ENCODE measurements around the gene UPK3BL2.
"Not testable (repeated sequence)": the region's sequence is repeated elsewhere in the genome, so short reads cannot be mapped to it uniquely, and the experiment has no call there.

The UPK3BL2 gene, protein sequence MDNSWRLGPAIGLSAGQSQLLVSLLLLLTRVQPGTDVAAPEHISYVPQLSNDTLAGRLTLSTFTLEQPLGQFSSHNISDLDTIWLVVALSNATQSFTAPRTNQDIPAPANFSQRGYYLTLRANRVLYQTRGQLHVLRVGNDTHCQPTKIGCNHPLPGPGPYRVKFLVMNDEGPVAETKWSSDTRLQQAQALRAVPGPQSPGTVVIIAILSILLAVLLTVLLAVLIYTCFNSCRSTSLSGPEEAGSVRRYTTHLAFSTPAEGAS

DNA sequence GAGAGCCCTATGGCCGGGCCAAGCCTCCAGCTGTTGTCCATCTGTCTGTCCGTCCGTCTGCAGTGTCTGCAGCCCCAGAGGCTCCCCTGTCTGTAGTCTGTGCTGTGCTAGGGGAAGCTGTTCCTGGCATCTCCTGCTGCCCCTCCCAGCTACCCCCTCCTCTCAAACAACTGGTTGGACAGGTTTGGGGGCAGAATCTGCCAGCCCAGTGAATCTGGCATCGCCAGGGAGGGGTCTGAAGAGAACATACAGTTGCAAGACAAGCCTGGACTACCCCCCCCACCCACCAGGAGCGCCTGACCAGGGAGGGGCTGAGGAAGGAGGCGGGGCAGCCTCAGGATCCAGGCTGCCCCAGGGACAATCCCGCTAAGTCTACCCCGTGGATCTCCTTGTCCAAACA is at the start of gene UPK3BL2:
Gene UPK3BL2, minus strand, starts transcription at position 101 of the 400 bp plus-strand sequence. Its CDS starts 60 bp downstream, at position 41.
- DNase-seq (ENCODE audit: low read depth, low spot score), result not testable (repeated sequence)

DNA sequence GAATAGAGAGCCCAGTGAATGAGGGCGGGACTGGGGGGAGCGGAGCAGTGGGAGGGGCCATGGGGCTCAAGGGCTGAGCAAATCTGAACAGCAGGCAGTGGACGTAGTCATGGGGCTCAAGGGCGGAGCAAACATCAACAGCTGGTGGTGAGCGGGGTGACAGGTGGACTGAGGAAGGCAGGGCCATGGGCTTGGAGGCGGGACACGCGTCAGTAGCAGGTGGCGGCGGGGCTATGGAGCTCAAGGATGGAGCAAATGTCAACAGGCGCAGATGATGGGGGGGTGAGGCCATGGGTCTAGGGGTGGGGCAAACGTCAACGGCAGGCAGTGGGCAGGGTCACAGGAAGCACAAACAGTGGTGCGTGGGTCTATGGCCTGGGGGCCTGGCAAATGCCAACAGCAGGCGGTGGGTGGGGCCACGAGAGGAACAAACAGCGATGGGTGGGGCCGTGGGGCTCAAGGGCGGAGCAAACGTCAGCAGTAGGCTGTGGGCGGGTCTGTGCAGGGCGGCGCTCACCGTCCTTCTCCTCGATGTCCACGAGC is 49.1 kb upstream of the UPK3BL2 start:
- DNase-seq (ENCODE audit: low read depth, low spot score), result not testable (repeated sequence)

DNA sequence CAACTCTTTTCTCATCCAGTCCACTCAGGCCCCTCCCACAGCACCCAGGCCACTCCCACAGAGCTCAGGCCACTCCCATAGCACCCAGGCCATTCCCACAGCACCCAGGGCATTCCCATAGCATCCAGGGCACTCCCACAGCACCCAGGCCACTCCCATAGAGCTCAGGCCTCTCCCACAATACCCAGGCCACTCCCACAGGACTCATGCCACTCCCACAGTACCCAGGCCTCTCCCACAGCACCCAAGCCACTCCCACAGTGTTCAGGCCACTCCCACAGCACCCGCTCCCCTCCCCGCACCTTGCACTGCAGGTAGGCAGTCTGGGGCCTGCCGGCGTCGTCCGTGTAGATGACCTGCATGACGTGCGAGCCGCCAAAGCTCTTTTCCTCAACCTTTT is 46.4 kb upstream of the UPK3BL2 start:
- DNase-seq (ENCODE audit: low read depth, low spot score), result not testable (repeated sequence)

DNA sequence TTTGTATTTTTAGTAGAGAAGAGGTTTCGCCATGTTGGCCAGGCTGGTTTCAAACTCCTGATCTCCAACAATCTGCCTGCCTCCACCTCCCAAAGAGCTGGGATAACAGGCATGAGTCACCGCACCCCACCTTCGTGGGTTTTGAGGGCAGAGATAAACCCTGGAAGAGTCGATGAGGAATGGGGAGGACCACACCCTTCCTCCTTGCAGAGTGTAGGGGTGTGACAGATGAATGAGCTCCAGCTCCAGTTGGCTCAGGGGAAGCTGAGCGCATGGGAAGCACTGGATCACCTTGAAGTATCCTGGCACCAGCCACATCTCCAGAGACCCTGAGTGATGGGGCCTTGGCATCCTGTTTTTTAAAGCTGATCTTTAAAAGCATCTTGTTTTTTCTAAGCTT is 40.0 kb upstream of the UPK3BL2 start:
- not testable (repeated sequence) for DNase-seq (ENCODE audit: low read depth, low spot score)

DNA sequence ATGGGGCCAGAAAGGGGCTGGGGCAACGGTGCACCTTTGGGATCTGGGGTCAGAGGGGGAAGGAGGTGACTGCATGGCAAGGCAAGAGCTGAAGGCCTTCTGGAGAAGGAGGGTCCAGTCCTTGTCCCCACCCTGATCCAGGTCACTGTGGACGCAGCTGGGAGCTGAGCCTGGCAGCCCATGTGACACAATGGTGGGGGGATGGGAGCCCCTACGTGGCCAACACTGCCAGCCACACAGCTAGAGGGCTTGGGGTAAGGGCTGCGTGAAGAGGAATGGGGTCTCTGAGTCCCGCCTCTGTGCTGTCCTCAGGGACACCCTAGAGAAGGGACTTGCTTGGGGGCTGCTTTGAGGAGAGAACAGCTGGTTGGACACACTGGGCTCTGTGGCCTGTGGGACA is 38.2 kb upstream of the UPK3BL2 start:
- DNase-seq (ENCODE audit: low read depth, low spot score), result not testable (repeated sequence)

DNA sequence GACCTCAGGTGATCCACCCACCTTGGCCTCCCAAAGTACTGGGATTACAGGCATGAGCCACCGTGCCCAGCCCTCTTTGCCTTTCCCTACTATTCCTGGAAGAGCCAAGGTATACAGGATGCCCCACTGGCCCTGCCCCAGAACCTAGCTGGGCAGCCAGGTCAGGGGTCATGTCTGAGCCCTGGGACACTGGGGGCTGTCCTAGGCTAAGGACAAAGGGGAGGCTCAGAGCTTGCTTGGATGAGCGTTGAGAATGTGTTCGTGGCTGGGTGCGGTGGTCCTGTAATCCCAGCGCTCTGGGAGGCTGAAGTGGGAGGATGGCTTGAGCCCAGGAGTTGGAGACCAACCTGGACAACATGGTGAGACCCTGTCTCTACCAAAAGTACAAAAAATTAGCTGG is 35.0 kb upstream of the UPK3BL2 start:
- not testable (repeated sequence) for DNase-seq (ENCODE audit: low read depth, low spot score)

DNA sequence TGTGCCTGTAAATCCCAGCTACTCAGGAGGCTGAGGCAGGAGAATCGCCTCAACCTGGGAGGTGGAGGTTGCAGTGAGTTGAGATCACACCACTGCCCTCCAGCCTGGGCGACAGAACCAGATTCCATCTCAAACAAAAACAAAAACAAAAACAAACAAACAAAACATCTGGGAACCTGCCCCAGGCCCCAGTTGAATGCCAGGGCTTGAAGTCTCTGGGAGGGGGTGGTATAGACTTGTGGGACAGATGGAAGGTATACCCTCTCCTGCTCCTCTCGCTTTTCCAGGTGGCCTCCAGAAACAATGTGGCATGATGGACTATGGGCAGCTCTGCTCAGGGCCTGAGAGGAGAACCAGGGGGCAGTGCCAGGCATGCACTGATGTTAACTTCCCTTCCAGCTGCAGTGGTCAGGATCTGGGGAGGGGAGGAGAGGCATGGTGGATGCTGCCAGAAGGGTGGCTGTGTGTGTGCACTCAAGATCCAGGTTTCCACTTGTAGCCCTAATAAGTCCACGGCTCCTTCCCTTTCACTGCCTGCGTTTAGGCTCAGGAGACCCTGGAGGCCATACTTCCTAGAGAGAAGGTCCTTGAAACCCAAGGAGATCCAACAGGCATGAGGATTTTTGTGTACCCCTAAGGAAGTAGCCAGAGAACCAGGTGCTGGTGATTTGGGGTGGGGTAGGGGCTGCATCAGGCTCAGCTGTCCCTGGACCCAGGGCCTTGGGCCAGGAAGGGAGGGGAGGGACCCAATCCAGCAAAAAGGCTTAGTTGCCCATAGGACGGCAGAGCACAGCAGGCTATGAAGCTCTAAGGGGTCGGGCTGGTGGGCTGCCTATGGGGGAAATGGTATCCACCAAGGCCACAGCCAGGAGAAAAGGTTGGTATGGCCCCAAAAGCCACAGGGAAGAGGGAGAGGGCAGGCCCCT is 34.1 kb upstream of the UPK3BL2 start:
- not testable (repeated sequence) for DNase-seq (ENCODE audit: low read depth, low spot score)

DNA sequence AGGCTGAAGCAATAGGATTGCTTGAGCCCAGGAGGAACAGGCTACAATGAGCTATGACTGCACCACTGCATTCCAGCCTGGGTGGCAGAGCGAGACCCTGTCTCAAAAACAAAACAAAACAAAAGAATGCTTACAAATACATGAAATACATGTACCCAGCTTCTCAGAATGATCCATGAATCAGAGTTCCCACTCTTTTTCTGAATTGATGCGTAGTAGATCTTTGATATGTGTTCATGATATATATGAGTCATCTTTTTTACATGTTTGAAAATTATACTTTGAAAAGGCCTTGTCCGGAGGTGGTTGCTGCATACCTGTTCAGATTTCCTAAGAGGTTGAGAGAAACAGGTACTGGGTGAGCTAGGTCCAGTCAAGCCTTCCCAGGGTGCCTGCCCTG is 32.9 kb upstream of the UPK3BL2 start:
- DNase-seq (ENCODE audit: low read depth, low spot score), result not testable (repeated sequence)

DNA sequence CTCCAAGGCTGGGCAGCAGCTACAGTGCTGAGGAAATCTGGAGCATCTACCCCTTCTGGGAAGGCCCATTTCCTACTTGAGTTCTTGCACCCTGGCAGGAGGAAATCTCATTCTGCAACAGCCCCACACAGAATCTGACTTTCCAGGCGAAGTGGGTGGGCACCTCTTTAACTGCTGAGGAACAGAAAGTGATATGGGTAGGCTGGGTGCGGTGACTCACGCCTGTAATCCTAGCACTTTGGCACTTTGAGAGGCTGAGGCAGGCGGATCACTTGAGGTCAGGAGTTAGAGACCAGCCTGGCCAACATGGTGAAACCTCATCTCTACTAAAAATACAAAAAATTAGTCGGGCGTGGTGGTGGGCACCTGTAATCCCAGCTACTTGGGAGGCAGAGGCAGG is 31.1 kb upstream of the UPK3BL2 start:
- not testable (repeated sequence) for DNase-seq (ENCODE audit: low read depth, low spot score)

DNA sequence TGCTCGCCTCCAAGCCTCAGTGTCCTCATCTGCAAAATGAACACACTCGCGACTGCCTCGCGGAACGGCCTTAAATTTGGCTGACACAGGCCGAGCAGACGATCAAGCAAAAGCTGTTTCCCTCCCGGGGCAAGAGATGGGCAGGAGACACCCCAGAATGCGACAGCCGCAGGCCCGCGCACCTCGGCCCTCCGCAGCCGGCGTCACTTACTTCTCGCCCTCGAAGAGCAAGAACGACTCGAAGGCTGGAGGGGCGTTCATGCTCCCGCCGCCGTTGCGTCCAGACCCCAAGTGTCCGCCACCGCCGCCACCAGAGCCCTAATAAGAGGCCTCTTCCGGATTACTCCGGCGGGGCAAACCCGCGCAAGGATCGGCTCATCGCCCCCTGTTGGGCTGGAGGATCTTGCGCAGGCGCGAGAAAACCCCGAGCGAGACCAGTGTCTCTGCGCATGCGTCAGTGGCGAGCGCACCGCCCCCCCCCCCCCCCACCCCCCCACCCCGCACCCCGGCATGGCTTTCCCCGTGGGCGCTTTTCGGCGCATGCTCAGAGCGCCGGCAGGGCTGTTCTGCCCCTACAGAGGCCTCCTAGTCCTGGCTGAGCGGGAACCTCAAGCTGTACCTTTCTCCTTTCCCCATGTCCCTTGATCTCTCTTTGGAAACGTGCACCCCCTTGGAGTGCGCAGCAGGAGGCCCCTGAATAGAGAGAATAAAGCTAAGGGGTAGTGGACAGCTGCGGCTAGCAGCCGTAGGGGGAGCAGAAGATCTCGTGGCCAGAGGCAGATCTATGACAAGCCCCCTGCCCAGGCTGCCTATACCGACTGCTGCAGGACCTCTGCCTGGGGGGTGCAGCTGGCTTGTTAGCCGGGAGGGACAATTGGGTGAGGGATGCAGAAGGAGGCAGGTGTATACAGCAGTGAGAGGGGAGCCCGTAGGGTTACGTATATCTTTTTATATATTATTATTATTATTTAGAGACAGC is 29.1 kb upstream of the UPK3BL2 start, which contains the start of gene POLR2J3:
Gene POLR2J3, minus strand, starts transcription at position 323 of the 979 bp plus-strand sequence. Its CDS starts 62 bp downstream, at position 261.
- peak; percentile 91 for DNase-seq (ENCODE audit: low read depth, low spot score)

DNA sequence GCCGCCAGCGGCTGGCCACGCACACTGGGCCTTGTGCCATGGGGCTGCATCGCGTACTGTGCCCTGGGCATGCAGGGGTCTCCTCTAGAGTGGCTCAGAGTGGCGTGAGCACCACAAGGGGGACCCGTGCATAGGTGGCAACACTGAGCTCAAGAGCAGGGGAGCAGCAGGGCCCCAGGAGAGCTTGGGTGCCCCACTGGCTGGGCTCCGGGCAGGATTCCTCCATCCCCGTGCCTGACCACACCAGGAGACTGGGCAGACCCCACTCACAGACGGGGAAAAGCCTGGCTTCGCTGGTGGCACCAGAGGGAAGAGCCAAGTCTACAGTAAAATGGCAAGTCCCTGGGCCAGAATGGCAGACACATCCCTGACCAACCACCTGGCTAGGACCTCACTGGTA is 25.1 kb upstream of the UPK3BL2 start:
- not testable (repeated sequence) for DNase-seq (ENCODE audit: low read depth, low spot score)

DNA sequence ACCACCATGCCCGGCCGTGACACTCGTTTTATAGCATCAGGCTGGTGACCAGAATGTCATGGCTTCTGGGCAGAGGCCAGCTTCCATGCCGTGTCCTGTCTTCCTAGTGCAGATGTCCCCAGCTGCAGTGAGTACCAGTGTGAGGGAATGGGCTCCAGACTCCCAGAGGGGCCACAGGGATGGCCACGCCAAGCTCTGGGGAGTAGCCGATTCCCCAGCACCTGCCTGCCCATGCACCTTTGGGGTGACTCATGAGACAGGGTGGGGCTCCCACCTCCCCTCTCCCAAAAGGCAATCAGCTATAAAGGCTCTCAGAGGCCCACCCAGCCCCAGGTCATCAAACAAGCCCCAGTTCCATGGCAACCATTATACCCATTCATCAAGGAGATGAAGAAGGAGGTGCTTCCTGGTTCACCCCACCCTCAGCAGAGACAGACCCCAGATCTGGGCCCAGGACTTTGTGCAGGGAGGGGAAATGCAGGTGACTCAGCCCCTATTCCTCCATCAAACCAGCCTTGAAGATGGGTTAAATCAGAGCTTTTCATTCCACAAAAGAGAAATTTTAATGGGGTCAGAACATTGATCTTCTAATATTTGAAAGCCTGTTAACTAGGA is 7.4 kb upstream of the UPK3BL2 start, which contains the start of gene SPDYE2:
Gene SPDYE2, plus strand, starts transcription at position 419 of the 615 bp plus-strand sequence. CDS start 2,030 bp downstream, outside the sequence.
- not testable (repeated sequence) for DNase-seq (ENCODE audit: low read depth, low spot score)

DNA sequence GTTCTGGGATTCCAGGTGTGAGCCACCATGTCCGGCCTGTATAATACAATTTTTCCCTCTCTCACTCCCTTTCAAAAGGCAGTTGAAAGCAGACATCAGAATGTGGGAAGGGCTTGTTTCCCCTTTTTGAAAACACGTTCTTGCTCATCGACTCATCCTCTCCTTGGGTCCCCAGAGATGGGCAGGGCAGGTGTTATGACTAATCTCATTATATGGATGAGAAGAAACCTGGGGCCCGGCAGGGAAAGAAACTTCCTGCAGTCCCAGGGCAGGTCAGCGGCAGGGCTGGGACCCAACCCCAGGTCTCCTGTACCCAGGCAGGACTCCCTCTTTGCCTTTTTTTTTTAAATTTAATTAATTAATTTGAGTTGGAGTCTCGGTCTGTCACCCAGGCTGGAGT is 2.9 kb upstream of the UPK3BL2 start:
- DNase-seq (ENCODE audit: low read depth, low spot score), result not testable (repeated sequence)

DNA sequence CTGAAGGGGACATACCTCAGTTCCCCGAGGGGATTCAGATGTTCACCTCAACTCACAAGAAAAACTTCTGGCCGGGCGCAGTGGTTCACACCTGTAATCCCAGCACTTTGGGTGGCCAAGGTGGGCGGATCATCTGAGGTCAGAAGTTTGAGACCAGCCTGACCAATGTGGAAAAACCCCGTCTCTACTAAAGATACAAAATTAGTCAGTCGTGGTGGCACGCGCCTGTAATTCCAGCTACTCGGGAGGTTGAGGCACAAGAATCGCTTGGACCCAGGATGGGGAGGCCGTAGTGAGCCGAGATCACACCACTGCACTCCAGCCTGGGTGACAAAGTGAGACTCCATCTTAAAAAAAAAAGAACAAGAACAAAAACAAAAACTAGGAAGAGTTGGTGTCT is 1.8 kb upstream of the UPK3BL2 start:
- not testable (repeated sequence) for DNase-seq (ENCODE audit: low read depth, low spot score)

DNA sequence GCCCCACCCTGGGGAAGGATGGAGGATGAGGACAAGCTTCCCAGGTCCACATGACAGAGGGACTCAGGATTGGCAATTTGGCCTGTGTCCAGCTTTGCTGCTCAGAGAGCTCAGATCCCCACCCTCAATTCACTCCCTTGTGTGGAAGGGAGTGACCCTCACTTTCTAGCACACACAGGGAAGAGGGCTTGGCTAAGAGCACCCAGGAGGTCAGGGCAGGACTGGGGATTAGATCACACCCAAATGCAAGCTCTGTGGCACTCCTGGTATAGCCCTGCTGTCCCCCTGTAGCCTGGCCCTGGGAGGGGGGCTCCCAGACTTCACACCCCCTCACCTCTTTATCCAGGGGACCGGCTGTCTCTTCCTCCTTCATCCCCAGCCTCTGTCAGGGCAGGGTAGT is 876 bp upstream of the UPK3BL2 start:
- DNase-seq (ENCODE audit: low read depth, low spot score), result not testable (repeated sequence)

DNA sequence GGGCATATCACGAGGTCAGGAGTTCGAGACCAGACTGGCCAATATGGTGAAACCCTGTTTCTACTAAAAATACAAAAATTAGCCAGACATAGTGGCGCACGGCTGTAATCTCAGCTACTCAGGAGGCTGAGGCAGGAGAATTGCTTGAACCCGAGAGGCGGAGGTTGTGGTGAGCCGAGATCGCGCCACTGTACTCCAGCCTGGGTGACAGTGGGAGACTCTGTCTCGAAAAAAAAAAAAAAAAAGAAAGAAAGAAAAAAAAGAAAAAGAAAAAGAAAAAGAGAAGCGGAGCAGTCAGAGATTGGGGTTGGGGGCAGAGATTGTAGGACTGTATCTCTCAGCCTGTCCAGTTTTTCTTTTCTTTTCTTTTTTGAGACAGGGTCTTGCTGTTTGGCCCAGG is 725 bp downstream of the UPK3BL2 start:
- DNase-seq (ENCODE audit: low read depth, low spot score), result not testable (repeated sequence)

DNA sequence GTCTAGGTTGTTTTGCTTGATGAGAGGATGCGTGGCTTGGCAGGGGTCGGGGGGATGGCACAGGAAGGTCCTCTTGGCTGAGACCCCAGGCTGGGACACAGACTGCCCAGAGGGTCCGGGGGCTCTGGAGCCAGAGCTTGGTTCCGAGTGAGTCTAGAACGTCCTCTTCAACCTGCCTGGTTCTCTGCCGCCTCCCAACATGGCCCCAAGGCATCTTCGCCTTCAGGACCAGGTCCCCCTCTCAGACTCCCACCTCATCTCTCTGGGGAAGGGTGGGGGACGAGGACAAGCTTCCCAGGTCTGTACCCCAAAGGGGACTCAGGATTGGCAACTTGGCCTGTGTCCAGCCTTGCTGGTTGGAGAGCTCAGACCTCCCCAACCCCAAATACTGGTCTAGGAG is 1.4 kb downstream of the UPK3BL2 start:
- not testable (repeated sequence) for DNase-seq (ENCODE audit: low read depth, low spot score)

DNA sequence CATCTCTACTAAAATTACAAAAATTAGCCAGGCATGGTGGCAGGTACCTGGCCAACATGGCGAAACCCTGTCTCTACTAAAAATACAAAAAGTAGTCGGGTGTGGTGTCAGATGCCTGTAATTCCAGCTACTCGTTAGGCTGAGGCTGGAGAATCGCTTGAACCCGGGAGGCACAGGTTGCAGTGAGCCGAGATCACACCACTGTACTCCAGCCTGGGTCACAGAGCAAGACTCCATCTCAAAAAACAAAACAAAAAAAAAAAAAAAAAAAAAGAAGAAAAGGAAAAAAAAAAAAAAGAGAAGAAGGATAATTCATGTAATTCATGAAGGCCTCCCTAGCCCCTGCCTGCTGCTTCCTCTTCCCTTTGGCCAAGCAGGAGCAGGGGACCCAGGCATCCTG is 2.9 kb downstream of the UPK3BL2 start:
- DNase-seq (ENCODE audit: low read depth, low spot score), result not testable (repeated sequence)

DNA sequence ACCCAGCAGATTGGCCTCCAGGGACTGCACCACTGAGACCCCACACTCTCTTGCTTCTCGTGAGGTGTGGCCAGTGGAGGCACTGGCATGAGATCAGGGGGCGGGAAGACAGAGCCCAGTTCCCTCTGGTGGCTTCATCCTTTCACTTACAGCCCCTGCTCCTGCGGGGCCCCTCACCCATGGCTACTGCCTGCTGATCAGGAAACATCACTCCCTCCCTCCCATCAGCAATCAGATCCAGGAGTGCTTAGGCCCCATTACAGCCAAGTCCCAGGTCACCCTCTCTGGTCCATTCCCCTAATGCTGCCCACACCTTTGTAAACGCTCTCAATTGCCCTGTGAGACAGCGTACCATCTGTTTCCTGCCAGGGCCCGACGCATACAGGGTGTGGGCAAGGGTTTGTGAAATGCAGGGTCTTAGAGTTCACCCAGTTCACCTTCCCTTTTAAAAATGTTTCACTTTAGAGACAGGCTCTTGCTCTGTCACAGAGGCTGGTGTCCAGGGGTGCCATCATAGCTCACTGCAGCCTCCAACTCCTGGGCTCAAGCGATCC is 8.4 kb downstream of the UPK3BL2 start:
- DNase-seq (ENCODE audit: low read depth, low spot score), result peak; percentile 0

DNA sequence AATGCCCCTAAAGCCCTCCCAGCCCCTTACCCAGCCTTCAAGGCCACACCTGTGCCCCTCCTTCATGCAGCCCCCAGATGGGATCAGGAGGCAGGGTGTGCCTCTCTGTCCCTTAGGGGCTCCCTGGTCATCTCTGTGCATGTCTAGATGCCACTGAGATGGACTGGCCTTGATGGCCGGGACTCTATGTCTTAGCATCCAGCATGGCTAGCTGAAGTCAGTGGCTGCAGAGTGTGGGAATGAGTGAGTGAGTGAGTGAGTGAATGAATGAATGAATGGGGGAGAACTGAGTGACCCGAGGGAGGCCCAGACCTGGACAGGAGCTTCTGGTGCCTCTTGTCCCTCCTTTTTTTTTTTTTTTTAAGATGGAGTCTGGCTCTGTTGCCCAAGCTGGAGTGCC is 11.4 kb downstream of the UPK3BL2 start:
- DNase-seq (ENCODE audit: low read depth, low spot score), result not testable (repeated sequence)

All from ELF-1 (cell line).